ENCODE data around the gene KLHL3. TPM values are rescaled to one million over a fixed set of nuclear protein-coding genes. Genes with fewer than 3 reads are reported as not detected.

The KLHL3 gene
- total and polyA plus RNA-seq, 9 of the 15 experiments (the other 6 are each of a cell fraction or from before 2014, with no cell fraction given): under 0.01 to 1.5 (median 0.22) TPM

- ChIA-PET POLR2A (no interaction called here), CTCF (ENCODE audit: low intra/inter-chr PET ratio) (no interaction called here)
- Histone ChIP-seq H3K9me1 (ENCODE audit: control insufficient read depth, insufficient read depth, low read length) (no peaks in the 10 kb centered on the region), H3K4me2 (ENCODE audit: insufficient read depth, low read length) (no peak overlapping the region), H3K4me3 (no peak overlapping the region), H3K36me3 (ENCODE audit: control insufficient read depth, insufficient read depth, low read length) (no peaks in the 10 kb centered on the region), H3K9ac (ENCODE audit: insufficient read depth in 1 of 2, low read depth in 2 of 2, low read length in 2 of 2) (no peak overlapping the region), H3K9me3 (replicated peaks; ENCODE audit: control insufficient read depth, insufficient read depth, low read depth, low read length) (no peaks in the 10 kb centered on the region), H3K27me3 (ENCODE audit: control insufficient read depth in 2 of 2, insufficient read depth in 2 of 2, low read length in 2 of 2) (no peaks in the 10 kb centered on the region; a peak in 1 of 5 replicates), H2AFZ (ENCODE audit: low read depth, low read length) (no peak overlapping the region), H3K79me2 (ENCODE audit: control insufficient read depth, insufficient read depth, low read length) (no peaks in the 10 kb centered on the region), H3K27ac (ENCODE audit: extremely low read depth, low read depth, low read length) (no peak overlapping the region), H4K20me1 (replicated peaks; ENCODE audit: control insufficient read depth, insufficient read depth, low read length) (no peaks in the 10 kb centered on the region), H3K4me1 (replicated peaks in 1 of 2; ENCODE audit: control insufficient read depth in 2 of 2, insufficient read depth in 2 of 2, low read length in 2 of 2) (no peaks in the 10 kb centered on the region)
- intact Hi-C loops (cut with micrococcal nuclease): no loop called here
- TF ChIP-seq CTCF (IDR thresholded peaks at IDR 0.05 in 2 of 3, conservative IDR thresholded peaks at IDR 0.05 in 1 of 3; ENCODE audit: insufficient read depth in 2 of 3, low read depth in 1 of 3, low read length in 3 of 3) (no peak), ARID3B (CRISPR knock-in tag; IDR thresholded peaks at IDR 0.05; ENCODE audit: borderline replicate concordance) (no peak)
- WGBS (ENCODE audit: insufficient coverage, low coverage, missing lambda C conversion rate): 2% methylated on average over 2 of the region's 2 CpGs
- in situ Hi-C loops (cut with MboI): no loop called here
- FAIRE-seq (no peak), ATAC-seq (no peak), DNase-seq (ENCODE audit: extremely low read depth in 1 of 4, low spot score in 3 of 4) (no peak)
- BruUV-seq (replicated peaks): no TSS peak
These were observed 11.6 kb downstream of the KLHL3 start for GRCh38 chr5:137724251-137724650.
